Transverse colon (tissue), 3 donors: Measurements from ENCODE around the gene TMEM41A.

ENCODE experiments used
- EP300 ChIP-seq: sonication (generic); formaldehyde crosslinking; IDR thresholded peaks from one replicate; pipeline ENCODE4 v1.6.1; 2017; ENCODE audit warnings: antibody characterized with exemption, low read depth
- POLR2A ChIP-seq: fragments of 450-650 bp; IDR thresholded peaks from one replicate; pipeline ENCODE4 v1.6.1; 2016; ENCODE audit warnings: antibody characterized with exemption, mild to moderate bottlenecking, moderate library complexity
- TF ChIP-seq, protein P1 (sequence below), 5 experiments: fragments of 200-600 bp in 3 of 5; fragments of 450-650 bp in 2 of 5; sonication (generic) in 3 of 5; IDR thresholded peaks; 1 replicate in 2 of 5; 2 replicates in 3 of 5; pipeline ENCODE4 v1.5.1; 2016 to 2017; ENCODE audit warnings: antibody characterized with exemption in 5 of 5, inconsistent platforms in 3 of 5, mild to moderate bottlenecking in 2 of 5, moderate library complexity in 1 of 5

DNA sequence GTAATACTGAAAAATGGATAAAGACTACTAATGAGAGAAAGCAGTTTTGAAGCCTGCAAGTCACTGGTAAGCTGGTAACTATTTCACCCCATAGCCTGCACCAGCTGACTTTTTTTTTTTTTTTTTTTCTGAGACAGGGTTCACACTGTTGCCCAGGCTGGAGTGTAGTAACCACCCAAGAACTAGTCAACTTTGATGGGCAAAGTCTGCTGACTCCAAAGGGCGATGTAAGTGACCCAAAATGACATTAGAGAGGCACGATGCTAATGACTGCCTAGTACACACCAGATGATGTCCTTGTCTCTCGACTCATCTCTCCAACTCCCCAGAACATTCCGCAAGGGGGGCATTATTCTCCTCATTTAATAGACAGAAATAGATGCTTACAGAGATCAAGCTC is 12.9 kb upstream of the TMEM41A start:
- TF ChIP-seq, protein P1, sequence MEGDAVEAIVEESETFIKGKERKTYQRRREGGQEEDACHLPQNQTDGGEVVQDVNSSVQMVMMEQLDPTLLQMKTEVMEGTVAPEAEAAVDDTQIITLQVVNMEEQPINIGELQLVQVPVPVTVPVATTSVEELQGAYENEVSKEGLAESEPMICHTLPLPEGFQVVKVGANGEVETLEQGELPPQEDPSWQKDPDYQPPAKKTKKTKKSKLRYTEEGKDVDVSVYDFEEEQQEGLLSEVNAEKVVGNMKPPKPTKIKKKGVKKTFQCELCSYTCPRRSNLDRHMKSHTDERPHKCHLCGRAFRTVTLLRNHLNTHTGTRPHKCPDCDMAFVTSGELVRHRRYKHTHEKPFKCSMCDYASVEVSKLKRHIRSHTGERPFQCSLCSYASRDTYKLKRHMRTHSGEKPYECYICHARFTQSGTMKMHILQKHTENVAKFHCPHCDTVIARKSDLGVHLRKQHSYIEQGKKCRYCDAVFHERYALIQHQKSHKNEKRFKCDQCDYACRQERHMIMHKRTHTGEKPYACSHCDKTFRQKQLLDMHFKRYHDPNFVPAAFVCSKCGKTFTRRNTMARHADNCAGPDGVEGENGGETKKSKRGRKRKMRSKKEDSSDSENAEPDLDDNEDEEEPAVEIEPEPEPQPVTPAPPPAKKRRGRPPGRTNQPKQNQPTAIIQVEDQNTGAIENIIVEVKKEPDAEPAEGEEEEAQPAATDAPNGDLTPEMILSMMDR (IDR thresholded peaks at IDR 0.05), result no peak
- TF ChIP-seq EP300 (no peak), POLR2A (no peak)
